HFFc6 (cell line): ENCODE measurements around the gene SLC22A23. TPM values are rescaled to one million over a fixed set of nuclear protein-coding genes. Genes with fewer than 3 reads are reported as not detected.

Experiments
- DNase-seq: peaks from one replicate; pipeline ENCODE4 v3.0.0-alpha.2; 2018
- H3K27ac Mint-ChIP-seq: 2 replicates; pipeline ENCODE4 v1.8.0; 2020; ENCODE audit warnings: mild to moderate bottlenecking, mixed read lengths
- H3K27me3 Mint-ChIP-seq: 2 replicates; pipeline ENCODE4 v1.8.0; 2021; ENCODE audit warnings: mild to moderate bottlenecking, moderate library complexity, mixed read lengths; ENCODE audit not compliant: insufficient read depth
- H3K36me3 Mint-ChIP-seq: 2 replicates; pipeline ENCODE4 v1.8.0; 2021; ENCODE audit warnings: low read depth, mixed read lengths
- H3K4me1 Mint-ChIP-seq: 2 replicates; pipeline ENCODE4 v1.8.0; 2020; ENCODE audit warnings: low read depth, mixed read lengths
- H3K4me3 Mint-ChIP-seq: 2 replicates; pipeline ENCODE4 v1.8.0; 2020; ENCODE audit warnings: mild to moderate bottlenecking, moderate library complexity, mixed read lengths
- H3K9me3 Mint-ChIP-seq: 2 replicates; pipeline ENCODE4 v1.8.0; 2020; ENCODE audit warnings: mild to moderate bottlenecking, mixed read lengths
- total RNA-seq, 6 experiments: library from RNA; stranded (reverse); fragmentation: NEBNext Ultra II Directional; extraction: Animal tissue kit (Norgen Biotek cat#: 25700); gene quantifications; 2 replicates in 1 of 6; 3 replicates in 5 of 6; pipeline ENCODE4 v1.2.3, GENCODE V29; 2021
- TF ChIP-seq, protein P1 (sequence below): fragments of 200-600 bp; sonication (generic); IDR thresholded peaks from 2 replicates; pipeline ENCODE4 v1.5.0; 2021; ENCODE audit warnings: antibody characterized with exemption, mild to moderate bottlenecking

SLC22A23 gene
- total RNA-seq, 6 experiments from 2014 or later, result 0.10 to 0.55 (median 0.21) TPM

DNA sequence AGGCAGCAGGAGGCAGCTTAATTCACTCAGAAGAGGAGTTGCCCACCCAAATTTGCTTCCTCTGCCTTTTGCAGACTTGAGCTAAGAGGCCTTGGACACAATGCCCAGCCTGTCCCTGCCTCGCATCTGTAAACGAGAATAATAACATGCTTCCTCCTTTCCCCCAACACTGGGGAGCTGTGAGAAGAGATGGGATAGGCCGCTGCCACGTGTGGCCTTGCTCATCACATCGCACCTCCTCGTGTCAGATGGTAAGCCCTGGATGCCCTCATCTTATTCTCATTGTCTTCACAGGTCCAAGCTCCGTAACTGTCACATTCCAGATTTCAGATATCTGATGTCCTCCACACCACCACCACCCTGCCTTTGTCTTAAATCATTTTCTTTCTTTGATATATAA, 216.3 kb downstream of the SLC22A23 start:
- no peak overlapping the region for H3K4me3 Mint-ChIP-seq

DNA sequence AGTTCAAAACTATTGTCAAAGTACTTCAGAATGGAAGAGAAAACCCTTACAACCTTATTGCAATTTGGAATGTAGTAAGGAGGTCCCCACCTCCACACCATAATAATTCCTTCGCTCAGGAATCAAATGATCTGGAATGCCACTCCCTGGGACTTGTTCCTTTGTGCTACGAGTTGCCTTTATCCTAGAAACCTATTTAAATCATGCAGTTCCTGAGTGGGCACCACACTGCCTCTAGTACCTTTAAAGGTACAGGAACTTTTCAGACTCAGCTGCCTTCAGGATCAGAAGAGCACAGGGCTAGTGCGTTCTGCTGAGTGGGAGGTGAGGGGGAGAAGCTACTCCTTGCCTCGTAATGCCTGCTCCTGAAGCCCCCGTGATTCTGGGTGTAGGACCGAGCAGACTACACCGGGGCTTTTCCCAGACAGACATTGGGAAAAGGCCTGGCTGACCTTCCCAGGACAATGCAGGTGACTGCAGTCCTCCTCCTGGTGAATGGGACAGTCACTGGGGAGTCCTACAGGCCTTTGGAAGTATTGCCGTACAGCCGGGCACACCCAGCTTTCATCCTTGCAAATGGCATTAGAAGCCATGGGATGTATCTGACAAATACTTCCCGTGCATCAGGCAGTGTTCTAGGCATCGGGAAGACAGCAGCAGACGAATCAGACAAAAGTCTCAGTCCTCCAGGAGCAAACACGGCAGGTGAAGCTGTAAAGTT, 217.6 kb downstream of the SLC22A23 start:
- no peak for DNase-seq
- Mint-ChIP-seq H3K4me1 (no peaks in the 10 kb centered on the region; the same call in 1 of the 2 replicates), H3K9me3 (no peaks in the 10 kb centered on the region; the same call in 1 of the 2 replicates), H3K36me3 (peaks cover 4% of the 10 kb centered on the region; the same call in 1 of the 2 replicates), H3K4me3 (no peak overlapping the region), H3K27ac (no peak overlapping the region), H3K27me3 (peaks cover 35% of the 10 kb centered on the region)
- TF ChIP-seq, protein P1, sequence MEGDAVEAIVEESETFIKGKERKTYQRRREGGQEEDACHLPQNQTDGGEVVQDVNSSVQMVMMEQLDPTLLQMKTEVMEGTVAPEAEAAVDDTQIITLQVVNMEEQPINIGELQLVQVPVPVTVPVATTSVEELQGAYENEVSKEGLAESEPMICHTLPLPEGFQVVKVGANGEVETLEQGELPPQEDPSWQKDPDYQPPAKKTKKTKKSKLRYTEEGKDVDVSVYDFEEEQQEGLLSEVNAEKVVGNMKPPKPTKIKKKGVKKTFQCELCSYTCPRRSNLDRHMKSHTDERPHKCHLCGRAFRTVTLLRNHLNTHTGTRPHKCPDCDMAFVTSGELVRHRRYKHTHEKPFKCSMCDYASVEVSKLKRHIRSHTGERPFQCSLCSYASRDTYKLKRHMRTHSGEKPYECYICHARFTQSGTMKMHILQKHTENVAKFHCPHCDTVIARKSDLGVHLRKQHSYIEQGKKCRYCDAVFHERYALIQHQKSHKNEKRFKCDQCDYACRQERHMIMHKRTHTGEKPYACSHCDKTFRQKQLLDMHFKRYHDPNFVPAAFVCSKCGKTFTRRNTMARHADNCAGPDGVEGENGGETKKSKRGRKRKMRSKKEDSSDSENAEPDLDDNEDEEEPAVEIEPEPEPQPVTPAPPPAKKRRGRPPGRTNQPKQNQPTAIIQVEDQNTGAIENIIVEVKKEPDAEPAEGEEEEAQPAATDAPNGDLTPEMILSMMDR, result peak; percentile 35; the same call in 1 of the 2 replicates

More for the DNA sequence above, 216.3 kb downstream of the SLC22A23 start:
- Mint-ChIP-seq H3K27me3 (peaks cover 23% of the 10 kb centered on the region), H3K9me3 (no peaks in the 10 kb centered on the region; the same call in 1 of the 2 replicates), H3K27ac (no peak overlapping the region), H3K4me1 (no peaks in the 10 kb centered on the region; the same call in 1 of the 2 replicates), H3K36me3 (peaks cover 6% of the 10 kb centered on the region; the same call in 1 of the 2 replicates)
- DNase-seq, result no peak
- TF ChIP-seq, protein P1, result no peak

DNA sequence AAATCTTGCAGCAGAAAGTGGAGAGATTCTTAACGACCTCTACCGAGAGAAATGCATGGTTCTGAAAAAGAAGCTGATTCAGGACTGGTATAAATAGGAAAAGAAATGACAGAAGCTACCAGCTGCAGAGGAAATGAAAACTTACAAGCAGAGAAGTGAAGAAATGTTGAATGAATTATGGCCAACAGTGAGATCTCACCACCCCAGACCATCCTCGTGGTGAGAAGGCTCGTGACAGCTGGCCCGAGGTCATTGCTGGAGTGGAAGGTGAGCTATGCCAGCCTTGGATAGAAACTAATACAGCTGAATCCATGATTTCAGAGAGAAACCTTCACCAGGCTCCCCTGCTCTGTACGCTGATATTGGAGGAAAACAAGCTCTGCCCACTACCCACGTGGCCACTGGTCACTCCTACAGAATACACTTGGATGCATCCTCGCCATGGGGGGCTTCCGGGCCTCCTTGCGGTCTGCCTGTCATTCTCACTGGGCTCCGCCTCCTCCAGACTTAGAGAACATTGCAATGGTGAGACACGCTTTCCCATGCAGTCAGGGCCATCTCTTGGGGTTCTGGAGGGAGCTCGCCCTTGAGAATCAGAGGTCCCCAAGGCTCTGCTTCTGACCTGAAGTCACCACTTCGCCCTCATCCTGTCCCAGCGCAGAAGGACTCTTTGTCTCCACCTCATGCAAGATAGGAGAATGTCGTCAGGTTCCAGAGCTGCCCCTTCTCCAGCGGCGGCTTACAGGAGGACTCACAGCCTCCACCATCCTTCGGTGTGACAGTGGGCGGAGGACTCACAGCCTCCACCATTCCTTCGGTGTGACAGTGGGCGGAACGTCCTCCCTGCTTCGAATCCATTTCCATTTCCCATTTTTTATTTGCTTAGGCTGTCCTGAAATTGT, 218.8 kb downstream of the SLC22A23 start:
- no peak for DNase-seq
- Mint-ChIP-seq H3K9me3 (no peaks in the 10 kb centered on the region), H3K27me3 (peaks cover 37% of the 10 kb centered on the region), H3K4me1 (no peaks in the 10 kb centered on the region; the same call in 1 of the 2 replicates), H3K27ac (no peak overlapping the region), H3K4me3 (no peak overlapping the region), H3K36me3 (no peaks in the 10 kb centered on the region)
- TF ChIP-seq, protein P1, result no peak

DNA sequence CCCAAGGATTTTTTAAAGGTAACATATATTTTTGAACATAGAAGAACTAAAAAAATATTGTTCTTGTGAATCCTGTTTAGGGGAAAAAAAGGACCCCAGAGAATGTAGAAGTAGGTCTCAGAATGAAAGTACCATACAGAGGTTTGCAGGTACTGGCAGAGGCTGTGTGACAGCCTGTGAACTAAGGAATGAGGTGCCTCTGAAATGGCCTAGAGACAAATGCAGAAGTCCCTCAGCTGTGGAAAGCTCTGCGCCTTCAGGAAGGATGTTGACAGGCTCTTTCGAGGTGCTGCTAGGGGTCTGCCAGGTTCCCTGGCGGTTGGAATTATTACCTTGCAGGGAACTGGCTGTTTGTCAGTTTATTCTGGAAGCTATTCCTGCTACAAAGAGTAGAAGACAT, 220.8 kb downstream of the SLC22A23 start:
- H3K27me3 Mint-ChIP-seq, result peaks cover 41% of the 10 kb centered on the region
- no peak for DNase-seq
- H3K27ac Mint-ChIP-seq, result no peak overlapping the region
- H3K4me3 Mint-ChIP-seq, result no peak overlapping the region
- H3K36me3 Mint-ChIP-seq, result no peaks in the 10 kb centered on the region
- H3K9me3 Mint-ChIP-seq, result no peaks in the 10 kb centered on the region
- peaks cover 15% of the 10 kb centered on the region for H3K4me1 Mint-ChIP-seq
- TF ChIP-seq, protein P1, result no peak

DNA sequence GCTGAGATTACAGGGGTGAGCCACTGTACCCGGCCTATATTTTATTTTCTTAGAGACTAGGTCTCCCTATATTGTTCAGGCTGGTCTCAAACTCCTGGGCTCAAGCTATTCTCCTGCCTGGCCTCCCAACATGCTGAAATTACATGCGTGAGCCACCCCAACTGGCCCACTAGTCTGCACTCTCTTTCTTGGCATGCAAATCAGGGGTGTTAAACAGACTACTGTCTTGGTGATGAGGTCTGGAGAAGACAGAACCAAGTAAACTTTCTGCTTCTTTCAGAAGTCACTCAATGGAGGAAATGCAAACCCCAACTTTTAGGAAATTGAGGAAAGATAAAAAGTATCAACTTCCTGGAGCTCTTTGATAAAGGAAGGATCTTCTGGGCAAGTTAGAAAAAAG, 221.4 kb downstream of the SLC22A23 start:
- Mint-ChIP-seq H3K4me1 (peaks cover 20% of the 10 kb centered on the region), H3K27me3 (peaks cover 45% of the 10 kb centered on the region), H3K27ac (no peak overlapping the region), H3K9me3 (no peaks in the 10 kb centered on the region), H3K36me3 (no peaks in the 10 kb centered on the region), H3K4me3 (no peak overlapping the region)
- DNase-seq, result no peak
- TF ChIP-seq, protein P1, result no peak
